Lower leg skin (tissue), 4 donors: ENCODE results near the gene ROR2. TPM values are rescaled to one million over a fixed set of nuclear protein-coding genes. Genes with fewer than 3 reads are reported as not detected.

Experiments used
- DNase-seq, 2 donors: peaks; one replicate each; pipeline ENCODE4 v3.0.0-alpha.2; 2019; ENCODE audit warnings: low spot score in 2 of 2
- H3K4me3 ChIP-seq: fragments of 200-600 bp; sonication (generic); 2 replicates; pipeline ENCODE4 v1.5.1; 2017; ENCODE audit warnings: mild to moderate bottlenecking, low read depth; ENCODE audit not compliant: poor library complexity, severe bottlenecking
- POLR2A ChIP-seq, 2 donors: fragments of 450-650 bp; IDR thresholded peaks; one replicate each; pipeline ENCODE4 v1.6.1; 2016 to 2017; ENCODE audit warnings: antibody characterized with exemption in 2 of 2, mild to moderate bottlenecking in 1 of 2, moderate library complexity in 1 of 2
- WGBS, 2 donors: methylation state at CpG; one replicate each; pipeline ENCODE4 v1.1.5; 2018; 5-methylcytosine and 5-hydroxymethylcytosine counted together
- intact Hi-C: fragments of 100-400 bp; cut with DNase I; formaldehyde crosslinking; loops from one replicate; pipeline ENCODE4 v1.15.0; 2023; ENCODE audit warnings: low total_unique reads
- total RNA-seq, 4 donors: library from RNA; depleted of rRNA; stranded (reverse); fragments of >200 nt; gene quantifications; one replicate each; pipeline ENCODE4 v1.1.0, GENCODE V29; 2016
- TF ChIP-seq, protein P1 (sequence below), 3 donors: fragments of 450-650 bp; IDR thresholded peaks; one replicate each; pipeline ENCODE4 v1.5.1; 2016; ENCODE audit warnings: antibody characterized with exemption in 3 of 3, mild to moderate bottlenecking in 3 of 3, moderate library complexity in 2 of 3

The ROR2 gene
- total RNA-seq, 4 donors from 2014 or later = 2.3 to 8.7 (median 5.8) TPM

DNA sequence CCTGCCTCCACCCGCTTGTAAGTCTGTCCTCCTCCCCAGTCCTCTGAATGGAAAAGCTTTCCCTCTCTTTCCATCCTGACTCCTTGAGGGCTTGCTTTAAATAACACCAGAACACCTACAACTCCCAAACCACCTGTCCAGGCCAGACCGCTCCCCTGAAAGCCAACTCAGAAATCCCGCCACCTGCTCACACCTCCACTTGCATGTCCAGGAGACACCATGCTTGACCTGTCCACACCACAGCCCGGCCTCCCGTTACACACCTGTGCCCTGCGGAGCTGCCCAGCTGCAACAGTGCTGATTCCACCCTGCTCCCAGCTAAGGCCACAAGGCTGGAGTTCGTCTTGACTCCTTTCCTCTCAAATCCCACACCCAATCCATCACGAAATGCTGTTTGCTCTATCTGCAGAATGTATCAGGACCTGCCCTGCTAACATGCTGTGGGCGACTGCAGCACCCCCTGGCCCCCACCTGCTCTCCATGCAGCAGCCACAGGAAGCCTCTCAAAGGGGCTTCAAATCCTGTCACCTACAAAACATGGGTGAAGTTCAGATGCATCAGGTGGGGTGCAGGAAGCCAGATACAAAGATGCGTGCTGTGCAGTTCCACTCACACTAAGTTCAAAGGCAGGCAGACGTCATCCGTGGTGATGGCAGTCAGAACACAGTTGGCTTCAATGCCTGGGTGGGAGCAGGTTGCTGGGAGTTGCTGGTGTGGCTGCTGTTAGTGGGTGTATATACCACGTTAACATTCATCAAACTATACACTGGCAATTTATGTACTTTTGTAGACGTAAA is 166.0 kb downstream of the ROR2 start:
- no peak for TF ChIP-seq POLR2A (IDR thresholded peaks at IDR 0.05)
- TF ChIP-seq, protein P1, sequence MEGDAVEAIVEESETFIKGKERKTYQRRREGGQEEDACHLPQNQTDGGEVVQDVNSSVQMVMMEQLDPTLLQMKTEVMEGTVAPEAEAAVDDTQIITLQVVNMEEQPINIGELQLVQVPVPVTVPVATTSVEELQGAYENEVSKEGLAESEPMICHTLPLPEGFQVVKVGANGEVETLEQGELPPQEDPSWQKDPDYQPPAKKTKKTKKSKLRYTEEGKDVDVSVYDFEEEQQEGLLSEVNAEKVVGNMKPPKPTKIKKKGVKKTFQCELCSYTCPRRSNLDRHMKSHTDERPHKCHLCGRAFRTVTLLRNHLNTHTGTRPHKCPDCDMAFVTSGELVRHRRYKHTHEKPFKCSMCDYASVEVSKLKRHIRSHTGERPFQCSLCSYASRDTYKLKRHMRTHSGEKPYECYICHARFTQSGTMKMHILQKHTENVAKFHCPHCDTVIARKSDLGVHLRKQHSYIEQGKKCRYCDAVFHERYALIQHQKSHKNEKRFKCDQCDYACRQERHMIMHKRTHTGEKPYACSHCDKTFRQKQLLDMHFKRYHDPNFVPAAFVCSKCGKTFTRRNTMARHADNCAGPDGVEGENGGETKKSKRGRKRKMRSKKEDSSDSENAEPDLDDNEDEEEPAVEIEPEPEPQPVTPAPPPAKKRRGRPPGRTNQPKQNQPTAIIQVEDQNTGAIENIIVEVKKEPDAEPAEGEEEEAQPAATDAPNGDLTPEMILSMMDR (IDR thresholded peaks at IDR 0.05) = no peak
- no peak overlapping the region for H3K4me3 ChIP-seq
- WGBS, 2 donors = 91 to 93% methylated on average over 14 of the region's 14 CpGs
- DNase-seq = peak in 1 of 2 donors; percentile 12
- intact Hi-C loops = no loop called here

DNA sequence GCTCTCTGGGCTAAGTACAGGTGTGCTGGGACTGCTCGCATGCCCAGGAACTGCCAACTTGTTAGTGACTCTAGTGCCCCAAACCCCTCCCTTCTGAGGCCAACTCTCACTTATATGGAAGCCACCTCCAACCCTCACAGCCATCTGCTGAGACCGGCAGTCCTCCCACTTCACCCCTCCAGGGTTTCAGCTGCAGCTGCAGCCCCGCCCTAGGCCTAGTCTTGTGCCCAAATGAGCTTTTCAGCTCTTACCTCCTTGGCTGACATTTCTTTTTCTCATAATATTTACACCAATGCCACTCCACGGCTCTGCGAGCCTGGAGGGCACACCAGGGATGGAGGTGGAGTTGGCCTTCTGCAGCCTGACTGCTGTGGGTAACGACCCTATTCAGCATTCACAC is 166.6 kb downstream of the ROR2 start:
- WGBS, 2 donors = 52 to 60% methylated on average over 6 of the region's 6 CpGs
- no peak overlapping the region for H3K4me3 ChIP-seq
- intact Hi-C loops = no loop called here
- no peak for TF ChIP-seq POLR2A (IDR thresholded peaks at IDR 0.05)
- TF ChIP-seq, protein P1 (IDR thresholded peaks at IDR 0.05) = no peak
- no peak for DNase-seq

DNA sequence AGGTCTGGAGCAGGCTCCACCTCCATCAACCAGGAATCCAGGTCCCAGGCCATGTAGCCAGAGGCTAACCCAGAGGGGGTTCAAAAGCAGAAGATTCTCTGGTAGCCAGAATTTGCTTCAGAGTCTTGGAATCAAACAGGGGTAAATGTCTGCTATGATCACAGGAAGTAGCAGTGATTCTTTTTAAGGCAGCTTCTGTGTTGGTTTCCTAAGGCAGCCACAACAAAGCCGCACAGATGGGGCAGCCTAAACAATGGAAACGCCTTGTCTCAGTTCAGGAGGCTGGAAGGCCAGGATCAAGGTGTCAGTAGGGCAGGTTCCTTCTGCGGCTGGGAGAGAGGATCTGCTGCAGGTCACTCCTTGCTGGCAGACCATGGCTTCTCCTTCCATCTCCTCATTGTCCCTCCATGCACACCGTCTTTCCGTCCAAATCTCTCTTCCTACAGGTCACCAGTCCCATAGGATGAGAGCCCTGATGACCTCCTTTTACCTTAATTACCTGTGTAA is 167.3 kb downstream of the ROR2 start:
- WGBS, 2 donors = 81 to 94% methylated on average over 5 of the region's 5 CpGs
- TF ChIP-seq, protein P1 (IDR thresholded peaks at IDR 0.05) = no peak
- no peak for TF ChIP-seq POLR2A (IDR thresholded peaks at IDR 0.05)
- intact Hi-C loops = no loop called here
- no peak overlapping the region for H3K4me3 ChIP-seq
- DNase-seq = peak in 1 of 2 donors; percentile 52

DNA sequence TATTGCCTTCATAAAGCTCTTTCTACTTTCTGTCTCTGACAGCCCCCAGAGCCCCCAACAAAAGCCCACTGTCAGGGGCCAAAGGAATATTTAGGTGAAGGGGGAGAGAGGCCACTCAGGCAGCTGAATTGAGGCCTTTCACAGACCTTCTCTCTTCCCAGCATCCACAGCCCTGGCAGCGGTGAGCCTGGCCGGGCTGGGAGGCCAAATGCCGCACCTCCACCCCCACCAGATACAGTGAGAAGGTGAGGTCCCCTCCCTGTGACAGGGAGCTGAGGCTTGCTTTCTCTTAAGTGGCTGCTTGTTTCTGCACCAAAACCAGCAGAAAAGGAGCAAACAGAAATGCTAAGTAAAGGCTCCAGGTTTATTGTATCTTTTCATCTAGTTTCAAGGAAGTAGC is 168.1 kb downstream of the ROR2 start:
- no peak for TF ChIP-seq POLR2A (IDR thresholded peaks at IDR 0.05)
- TF ChIP-seq, protein P1 (IDR thresholded peaks at IDR 0.05) = no peak
- no peak for DNase-seq
- no peak overlapping the region for H3K4me3 ChIP-seq
- WGBS, 2 donors = 89 to 96% methylated on average over 3 of the region's 3 CpGs
- intact Hi-C loops = no loop called here

DNA sequence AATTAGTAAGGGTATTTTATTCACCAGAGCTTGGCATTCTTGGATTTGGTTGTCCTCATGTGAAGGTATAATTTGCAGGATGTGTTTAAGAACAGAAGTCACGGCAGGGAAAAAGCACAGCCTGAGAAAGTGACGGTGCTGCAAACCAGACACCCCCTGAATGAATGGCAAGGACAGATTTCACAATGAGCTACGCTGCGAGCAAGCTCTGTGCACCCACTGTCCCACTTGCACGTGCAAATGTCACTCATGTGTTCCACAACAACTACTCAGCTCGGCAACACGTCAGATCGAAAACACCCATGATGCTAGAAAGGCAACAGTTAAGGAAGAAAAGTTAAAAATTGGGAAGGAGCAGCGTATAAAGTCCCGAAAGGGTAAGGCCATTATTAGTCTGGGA is 168.9 kb downstream of the ROR2 start:
- intact Hi-C loops = no loop called here
- H3K4me3 ChIP-seq = no peak overlapping the region
- DNase-seq = no peak
- TF ChIP-seq POLR2A (IDR thresholded peaks at IDR 0.05) = no peak
- TF ChIP-seq, protein P1 (IDR thresholded peaks at IDR 0.05) = no peak
- WGBS, 2 donors = 90 to 93% methylated on average over 10 of the region's 10 CpGs
